HG02943 (cell line): ENCODE data around the gene LDHB.
"Not testable (repeated sequence)": the region's sequence is repeated elsewhere in the genome, so short reads cannot be mapped to it uniquely, and the experiment has no call there.

Experiments
- ATAC-seq: cut with Tn5 transposase; IDR thresholded peaks from one replicate; pipeline ENCODE4 v1.9.1; 2021; ENCODE audit warnings: mild to moderate bottlenecking, low read depth, moderate library complexity; ENCODE audit not compliant: unreplicated experiment

Gene LDHB

DNA sequence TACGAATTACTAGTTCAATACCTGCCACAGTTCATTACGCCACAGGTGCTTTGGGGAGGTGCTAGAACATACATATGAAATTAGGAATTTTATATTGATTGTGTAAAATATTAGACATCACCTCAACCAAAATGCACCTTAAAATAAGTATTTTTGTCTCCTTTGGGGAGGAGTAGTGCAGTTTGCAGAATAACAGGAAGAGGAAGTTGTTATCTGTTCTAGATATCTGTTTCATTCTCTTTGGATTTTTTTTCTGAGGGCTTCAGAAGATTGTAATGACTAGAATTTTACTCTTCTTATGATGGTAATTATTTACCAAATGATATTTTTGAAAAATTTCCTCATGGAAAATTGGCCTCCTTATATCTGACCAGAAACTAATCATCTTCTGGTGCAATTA, 43.1 kb downstream of the LDHB start:
- no peak for ATAC-seq

- ATAC-seq = no peak
Observed at GRCh38 chr12:21613931-21614330, 43.7 kb downstream of the LDHB start.

DNA sequence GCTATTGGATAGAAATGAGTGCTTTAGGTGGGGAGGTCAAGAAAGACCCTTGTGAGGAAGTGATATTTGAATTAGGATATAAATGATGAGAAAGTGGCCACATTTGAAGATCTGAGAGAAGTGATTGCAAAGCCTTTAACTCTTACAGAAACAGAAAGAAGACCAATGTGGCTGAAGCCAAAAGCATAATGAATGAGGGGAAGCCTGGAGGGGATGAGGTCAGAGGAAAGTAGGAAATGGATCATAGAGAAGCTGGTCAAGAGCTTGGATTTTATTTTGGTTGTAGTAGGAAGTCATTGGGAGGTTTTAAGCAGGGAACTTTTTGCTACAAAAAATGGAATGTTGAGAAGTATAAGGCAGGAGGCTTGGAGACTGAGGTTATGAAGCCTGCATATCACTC, 49.4 kb downstream of the LDHB start:
- ATAC-seq = no peak

DNA sequence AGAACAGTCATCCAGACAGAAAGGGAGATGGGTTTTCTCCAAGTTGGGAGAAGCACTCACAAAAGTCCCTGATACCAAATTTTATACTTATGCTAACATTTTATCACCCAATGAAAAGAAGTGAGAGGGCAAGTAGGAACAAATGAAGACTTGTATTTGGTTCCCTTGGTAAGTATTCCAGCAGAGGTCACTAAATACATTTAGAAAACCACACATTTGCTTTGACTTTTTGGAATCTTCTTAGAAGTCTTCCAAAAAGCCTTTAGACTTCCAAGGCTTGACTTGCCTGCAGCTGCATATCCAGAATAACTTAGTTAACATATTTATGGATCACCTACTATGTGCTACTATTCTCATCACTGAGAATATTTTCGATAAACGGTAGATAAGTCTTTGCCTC, 49.9 kb downstream of the LDHB start:
- no peak for ATAC-seq

DNA sequence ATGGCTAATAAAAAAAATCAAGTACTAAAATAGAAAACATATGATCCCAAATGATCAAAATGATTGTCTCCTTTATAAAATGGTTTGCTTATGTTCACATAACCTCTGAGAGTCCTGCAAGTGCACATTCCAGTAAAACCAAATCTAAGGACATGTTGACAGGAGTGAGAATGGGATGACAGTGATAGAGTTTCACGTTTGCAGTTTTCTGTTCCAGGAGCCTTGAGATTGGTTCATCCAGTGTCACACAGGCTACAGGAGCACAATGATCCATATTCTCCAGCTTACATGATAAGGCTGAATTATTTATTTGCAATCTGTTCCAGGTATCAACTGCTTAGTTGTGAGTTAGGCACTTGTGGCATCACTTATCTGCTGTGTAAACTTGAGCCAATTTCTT, 51.5 kb downstream of the LDHB start:
- ATAC-seq = no peak

DNA sequence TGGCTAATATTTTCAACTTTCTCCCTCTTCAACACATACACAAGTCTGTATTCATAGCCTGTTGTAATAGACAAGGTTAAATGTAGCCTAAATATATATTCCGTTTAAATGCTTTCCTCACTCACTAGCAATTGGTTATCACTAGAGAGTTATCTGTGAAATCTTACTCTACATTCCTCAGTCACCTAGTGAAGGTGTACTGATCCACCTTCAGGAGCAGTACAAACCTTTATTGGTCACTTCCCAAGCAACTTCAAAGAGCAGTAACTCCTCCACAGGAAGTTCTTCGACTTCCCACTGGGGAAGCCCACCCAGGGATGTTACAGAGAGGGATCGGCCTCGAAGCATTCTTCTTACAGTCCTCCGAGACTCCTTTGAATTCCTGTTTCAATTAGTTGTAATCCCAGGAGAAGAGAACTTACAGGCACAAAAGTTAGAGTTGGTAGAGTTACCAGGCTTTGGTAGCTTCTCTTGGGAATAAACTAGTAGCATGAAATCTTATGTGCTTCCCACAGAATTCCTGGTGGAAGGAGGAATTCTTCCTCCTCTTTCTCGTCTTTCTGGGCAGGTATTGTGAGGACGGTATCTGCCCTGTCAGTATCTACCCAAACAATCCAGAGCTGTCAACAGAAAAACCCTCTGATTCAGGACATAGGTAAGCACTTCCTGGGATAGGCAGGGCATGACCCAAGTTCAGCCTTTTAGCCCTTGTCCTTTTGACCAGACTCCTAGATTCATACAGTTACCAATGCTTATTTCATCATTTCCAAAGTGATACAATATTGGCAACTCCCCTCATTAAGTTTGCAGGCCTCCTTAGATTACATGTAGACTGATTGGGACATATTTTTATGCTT, 53.2 kb downstream of the LDHB start, which contains the start of gene GYS2:
Gene GYS2, minus strand, starts transcription at position 603 of the 857 bp plus-strand sequence. Its CDS starts 255 bp downstream, at position 348.
- no peak for ATAC-seq

DNA sequence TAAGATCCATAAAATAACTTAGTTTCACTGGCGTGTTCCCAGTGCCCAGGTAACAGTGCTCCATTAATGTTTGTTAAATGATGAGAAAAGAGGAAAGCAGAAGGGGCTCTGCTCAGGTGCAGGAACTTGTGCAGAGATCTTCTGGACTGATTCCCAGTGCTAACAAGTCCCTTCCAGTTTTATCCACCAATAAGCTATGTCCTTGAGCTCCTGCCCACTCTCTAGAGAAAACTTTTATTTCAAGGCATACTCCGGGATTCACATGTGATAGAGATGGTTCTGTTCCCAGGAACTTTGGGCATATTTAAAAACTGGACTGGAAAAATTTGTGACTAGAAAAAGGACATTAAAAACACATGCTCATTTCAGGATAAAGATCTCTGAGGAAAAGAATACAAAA, 54.9 kb downstream of the LDHB start:
- no peak for ATAC-seq

DNA sequence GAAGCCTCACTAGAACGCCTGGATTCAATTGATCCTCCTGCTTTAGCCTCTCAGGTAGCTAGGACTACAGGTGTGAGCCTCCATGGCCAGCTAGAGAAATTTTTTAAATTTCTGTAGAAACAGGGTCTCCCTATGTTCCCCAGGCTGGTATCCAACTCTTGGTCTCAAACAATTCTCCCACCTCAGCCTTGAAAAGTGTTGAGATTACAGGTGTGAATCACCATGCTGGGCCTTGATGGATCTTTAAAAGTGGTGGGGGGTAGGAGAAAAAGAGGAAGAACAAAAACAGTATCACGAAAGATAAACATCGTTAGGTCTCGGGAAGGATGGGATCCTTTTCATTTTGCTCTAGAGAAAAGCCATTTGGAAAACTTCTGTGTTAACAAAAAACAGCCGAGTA, 57.4 kb downstream of the LDHB start:
- no peak for ATAC-seq

DNA sequence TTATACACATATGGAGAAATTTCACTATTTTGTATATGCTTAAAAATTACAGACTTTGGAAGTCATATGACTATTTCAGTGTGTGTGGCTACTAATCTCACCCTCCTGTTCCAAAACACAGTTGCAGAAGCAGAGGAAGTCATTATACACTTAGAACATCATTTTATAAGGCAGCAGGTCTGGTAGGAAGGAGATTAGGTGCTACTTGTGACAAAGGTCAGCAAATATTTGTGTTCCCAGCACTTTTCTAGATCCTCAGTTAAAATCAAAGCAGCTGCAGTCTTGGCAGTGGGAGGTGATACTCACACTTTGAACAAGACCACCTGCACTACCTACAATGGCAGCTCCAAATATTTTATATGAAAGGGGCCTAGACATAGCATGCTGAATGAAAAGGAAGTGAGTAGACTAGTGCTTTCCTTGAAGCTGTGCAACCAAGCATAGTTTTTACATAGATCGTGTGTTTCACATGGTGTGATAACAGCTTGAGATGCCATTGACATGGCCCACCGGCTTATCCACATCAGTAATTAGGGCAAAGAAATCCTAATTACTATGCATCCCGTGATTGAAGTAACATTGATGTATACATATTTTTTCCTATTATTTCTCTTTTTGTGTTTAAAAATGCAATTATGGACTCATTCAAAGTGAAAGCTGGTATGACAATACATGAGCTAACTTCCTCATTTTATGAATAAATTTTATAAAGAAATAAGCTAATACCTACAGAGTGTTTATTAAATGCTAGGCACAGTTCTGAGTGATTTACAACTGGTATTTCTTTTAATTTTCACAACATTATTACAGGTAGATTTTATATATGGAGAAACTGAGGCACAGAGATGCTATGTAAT, 58.3 kb downstream of the LDHB start:
- ATAC-seq = no peak

- no peak for ATAC-seq
Observed at GRCh38 chr12:21598651-21599050, 59.0 kb downstream of the LDHB start.

DNA sequence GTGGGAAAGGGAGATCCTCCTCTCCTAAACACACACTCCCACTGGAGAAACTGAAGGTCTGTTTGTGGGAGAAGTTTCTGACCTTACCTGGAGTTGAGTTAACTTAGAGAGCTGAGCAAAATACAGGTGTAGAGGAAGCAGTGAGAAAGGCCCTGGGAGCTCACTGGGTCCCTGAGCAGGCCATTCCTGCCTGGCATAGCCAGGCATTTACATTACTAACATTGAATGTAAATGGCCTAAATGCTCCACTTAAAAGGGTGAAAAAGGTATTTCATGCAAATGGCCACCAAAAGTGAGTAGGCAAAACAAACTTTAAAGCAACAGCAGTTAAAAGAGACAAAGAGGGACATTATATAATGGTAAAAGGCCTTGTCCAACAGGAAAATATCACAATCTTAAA, 62.3 kb downstream of the LDHB start:
- not testable (repeated sequence) for ATAC-seq

GRCh38 chr12:21585485-21585884, 72.2 kb downstream of the LDHB start:
- ATAC-seq = no peak
